HG02610 (cell line): ENCODE measurements around the gene ECHDC1.
"Not testable (repeated sequence)": the region's sequence is repeated elsewhere in the genome, so short reads cannot be mapped to it uniquely, and the experiment has no call there.

Source experiments
- ATAC-seq: cut with Tn5 transposase; IDR thresholded peaks from one replicate; pipeline ENCODE4 v1.9.1; 2021; ENCODE audit warnings: mild to moderate bottlenecking, moderate library complexity; ENCODE audit not compliant: unreplicated experiment

Gene ECHDC1

DNA sequence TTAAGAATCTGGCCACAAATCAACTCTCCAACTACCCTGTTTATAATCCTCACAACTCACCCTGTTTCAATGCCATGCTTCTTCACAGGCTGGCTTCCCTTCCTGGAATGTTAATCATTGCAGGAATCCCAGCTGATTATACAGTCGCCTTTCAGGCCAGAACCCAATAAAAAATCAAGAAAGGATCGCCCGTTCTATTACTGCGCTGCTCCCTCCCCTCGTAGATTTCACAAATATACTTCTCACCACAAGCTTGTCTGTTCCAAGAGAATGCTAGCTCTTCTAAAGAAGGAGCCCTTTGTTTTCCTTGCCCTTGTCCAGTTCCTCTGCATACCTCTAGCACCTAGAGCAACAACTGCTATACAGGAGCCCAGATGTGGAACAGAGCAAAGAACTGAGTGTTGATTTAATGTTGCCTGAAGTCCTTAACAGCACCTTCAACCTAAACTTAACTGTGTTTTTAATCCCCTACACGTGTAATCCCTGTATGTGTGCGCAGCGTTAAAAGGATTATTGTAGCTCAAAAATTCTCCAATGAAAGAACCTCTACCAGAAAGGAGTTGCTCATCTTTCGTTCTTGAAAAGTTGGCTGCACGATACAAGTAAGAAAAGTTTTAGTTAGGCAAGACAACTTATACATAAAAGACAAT lies 988 bp downstream of the ECHDC1 start:
- ATAC-seq = no peak

DNA sequence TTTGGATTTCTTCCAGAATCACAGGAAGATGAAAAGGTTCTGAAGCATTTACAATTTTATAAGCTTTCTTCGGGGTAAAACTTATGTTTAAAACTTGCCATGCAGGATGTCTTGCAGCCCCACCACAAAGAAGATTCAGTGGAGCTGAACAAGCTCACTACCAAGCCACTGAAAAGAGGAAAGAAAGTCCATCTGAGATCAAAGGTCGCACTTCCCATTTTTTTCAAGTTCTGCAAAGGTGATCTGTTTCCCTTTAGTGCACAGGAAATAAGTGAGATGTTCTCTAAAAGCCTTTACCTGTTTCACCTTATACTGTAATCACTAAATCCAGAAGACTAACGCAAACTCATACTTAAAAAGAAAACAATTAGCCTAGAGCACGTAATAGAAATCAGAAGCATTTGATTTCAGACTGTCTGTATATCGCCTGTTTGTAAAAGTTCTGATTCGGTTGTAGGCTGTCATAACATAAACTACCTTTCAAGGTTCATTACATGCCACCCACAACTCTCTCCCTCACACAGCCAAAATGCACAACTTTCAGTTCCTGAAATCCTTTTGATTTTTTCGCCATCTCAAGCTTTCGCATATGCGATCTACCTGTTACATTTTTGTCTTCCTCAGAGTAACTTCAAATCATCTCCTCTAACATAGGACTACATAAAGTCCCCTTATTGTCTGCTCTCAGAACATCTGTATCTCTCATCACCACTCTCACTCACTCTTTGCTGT lies 1.8 kb downstream of the ECHDC1 start:
- ATAC-seq = peak; percentile 43

DNA sequence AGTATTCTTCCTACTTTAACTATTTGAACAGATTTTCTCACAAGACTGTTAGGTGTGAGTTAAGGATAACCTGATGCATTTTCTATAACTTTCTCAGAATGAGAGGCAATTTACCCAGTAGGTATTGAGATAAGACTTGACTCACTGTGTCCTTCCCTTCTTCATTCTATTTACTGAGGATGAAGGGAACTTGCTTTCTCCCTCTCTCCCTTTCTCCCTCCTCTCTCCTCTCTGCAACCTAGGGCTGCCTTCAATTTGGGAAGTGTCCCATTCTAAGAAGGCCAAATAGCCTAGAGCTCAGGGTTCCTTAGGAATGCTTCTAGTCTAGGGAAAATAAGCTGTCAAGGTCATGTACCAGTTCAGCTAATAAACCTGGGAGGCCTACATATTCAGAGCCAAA lies 3.2 kb downstream of the ECHDC1 start:
- ATAC-seq = no peak

DNA sequence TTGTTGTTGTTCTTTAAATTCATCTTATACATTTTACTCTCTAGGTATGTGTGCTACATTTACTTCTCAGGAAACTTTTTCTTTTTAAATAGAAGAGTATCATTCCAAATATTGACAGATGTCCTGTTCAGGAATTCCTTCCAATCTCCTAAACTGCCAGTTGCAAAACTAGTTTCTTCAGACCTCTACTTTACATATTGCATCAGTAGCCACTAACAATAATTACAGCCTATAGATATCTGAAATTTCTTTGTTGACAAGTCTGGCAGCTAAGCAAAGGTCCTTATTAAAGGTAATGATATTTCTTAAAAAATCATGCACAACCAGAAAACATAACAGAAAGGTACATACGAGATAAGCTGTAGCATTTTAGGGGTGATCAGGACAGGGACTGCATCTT lies 4.5 kb downstream of the ECHDC1 start:
- no peak for ATAC-seq

DNA sequence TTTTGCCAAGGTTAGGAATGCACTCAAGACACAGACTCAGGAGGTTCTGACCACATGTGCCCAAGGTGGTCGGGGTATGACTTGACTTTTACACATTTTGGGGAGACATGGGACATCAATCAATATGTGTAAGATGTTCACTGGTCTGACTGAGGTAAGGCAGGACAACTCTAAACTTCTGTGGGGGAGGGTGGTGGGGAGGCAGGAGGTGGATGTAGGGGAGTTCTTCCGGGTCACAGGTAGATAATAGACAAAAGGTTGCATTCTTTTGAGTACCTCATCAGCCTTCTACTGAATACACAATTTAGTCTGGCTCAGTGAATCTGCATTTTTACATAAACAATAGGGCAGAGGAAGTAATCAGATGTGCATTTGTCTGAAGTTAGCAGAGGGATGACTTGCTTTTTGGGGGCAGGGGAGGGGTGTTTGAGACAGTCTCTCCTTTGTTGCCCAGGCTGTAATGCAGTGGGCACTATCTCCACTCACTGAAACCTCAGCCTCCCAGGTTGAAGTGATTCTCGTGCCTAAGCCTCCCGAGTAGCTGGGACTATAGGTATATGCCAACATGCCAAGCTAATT lies 10.9 kb downstream of the ECHDC1 start:
- no peak for ATAC-seq

DNA sequence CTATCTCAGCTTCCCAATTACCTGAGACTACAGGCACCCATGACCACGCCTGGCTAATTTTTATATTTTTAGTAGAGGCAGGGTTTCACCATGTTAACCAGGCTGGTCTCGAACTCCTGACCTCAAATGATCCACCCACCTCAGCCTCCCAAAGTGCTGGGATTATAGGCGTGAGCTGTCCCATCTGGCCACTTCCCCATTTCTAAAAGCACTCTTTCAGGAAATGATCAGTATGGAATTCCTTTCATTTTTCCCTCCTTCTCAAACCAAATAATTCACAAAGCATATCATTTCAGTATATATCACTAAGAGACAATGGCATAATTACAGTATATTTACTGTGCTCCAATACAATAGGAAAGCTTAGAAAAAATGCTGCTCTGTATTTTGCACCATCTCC lies 12.2 kb downstream of the ECHDC1 start:
- not testable (repeated sequence) for ATAC-seq

DNA sequence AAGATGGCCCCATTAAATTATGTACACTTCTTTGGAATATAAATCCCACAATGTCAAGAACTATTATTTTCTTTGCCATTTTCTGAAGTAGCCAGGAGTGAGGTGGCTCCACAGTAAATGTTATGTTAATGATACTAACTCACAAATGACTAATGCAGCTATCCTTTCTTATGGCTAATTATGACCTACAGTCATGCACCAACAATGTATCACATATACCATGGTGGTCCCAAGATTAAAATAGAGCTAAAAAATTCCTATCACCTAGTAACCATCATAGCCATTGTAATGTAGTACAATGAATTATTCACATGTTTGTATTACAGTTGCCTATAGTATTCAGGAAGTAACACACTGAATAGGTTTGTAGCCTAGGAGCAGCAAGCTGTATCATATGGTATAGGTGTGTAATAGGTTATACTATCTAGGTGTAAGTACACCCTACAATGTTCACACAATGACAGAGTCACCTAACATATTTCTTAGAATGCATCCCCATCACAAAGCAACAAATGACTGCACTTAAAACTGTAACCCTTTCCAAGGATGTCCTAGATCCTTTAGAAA lies 15.3 kb downstream of the ECHDC1 start:
- ATAC-seq = no peak

DNA sequence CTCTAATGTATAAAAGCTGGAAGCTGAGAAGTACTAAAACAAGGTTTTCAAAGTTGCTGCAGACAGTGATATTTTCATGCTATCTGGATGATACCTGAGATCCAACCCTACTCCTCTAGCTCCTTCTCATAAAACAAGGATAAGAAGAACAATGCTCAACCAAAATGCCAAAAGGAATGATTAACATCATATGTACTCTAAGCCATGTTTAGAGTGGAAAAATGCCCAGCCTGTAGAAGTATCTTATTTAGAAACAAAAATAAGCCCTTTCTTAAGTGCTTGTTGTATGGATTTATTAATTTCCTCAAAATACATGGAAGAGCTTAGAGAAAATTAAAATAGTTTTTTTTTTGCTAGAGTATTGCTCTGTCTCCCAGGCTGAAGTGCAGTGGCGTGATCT lies 23.7 kb downstream of the ECHDC1 start:
- ATAC-seq = no peak

DNA sequence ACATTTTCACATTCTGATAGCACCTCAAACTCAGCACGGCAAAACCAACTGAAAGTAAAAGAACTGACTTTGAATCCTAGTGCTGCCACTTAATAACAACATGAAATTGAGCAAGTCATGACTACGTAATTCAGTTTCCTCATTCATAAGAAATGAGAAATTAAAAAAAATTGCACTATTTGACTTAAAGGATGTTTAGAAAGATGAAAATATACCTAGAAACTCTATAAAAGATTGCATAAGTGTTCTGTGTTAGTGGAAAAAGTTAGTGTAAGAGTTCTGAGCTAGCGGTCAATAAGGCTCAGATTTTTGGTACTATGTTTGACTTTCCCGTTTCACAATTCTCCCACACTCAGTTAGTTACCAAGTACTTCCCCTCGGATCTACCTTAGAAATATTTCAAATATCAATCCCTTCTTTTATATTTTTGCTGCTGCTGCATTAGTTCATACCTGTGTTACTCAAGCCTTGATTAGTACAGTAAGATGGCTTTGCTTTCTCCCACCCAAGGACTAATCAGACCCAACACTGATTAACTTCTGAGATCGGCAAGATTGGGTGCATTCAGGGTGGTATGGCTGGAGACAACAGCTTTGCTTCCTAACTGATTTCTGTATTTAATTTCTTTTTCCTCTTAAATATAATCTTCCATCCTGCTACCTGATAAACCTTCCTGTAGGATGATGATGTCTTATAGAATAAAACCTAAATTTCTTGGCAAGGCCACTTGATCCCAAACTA lies 25.9 kb downstream of the ECHDC1 start:
- no peak for ATAC-seq

DNA sequence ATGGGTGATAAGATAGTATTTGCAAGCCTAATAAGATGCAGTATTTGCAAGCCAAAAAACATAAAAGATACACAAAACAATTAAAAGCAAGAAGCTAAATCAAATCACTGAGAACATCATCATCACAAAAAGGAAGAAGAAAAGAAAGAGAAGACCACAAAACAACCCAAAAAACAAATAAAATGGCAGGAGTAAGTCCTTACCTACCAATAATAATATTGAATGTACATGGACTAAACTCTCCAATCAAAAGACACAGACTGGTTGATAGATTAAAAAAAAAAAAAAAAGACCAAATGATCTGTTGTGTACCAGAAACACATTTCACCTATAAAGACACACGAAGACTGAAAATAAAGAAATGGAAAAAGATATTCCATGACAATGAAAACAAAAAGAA lies 37.7 kb downstream of the ECHDC1 start:
- no peak for ATAC-seq

DNA sequence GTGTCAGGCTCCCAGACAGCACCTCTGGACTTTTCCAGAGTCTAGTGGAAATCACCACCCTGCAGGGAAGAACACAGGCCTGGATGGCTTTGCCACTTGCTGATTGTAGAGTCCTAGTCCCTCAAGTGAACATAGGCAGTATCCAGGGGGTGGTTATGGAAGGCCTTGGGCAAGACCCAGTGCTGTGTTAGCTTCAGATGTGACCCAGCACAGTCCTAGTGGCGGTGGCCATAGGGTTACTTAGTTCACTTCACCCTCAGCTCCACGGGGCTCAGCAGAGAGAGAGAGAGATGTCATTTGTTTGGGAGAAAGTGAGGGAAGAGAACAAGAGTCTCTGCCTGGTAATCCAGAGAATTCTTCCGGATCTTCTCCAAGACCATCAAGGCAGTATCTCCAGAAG lies 39.5 kb downstream of the ECHDC1 start:
- no peak for ATAC-seq

DNA sequence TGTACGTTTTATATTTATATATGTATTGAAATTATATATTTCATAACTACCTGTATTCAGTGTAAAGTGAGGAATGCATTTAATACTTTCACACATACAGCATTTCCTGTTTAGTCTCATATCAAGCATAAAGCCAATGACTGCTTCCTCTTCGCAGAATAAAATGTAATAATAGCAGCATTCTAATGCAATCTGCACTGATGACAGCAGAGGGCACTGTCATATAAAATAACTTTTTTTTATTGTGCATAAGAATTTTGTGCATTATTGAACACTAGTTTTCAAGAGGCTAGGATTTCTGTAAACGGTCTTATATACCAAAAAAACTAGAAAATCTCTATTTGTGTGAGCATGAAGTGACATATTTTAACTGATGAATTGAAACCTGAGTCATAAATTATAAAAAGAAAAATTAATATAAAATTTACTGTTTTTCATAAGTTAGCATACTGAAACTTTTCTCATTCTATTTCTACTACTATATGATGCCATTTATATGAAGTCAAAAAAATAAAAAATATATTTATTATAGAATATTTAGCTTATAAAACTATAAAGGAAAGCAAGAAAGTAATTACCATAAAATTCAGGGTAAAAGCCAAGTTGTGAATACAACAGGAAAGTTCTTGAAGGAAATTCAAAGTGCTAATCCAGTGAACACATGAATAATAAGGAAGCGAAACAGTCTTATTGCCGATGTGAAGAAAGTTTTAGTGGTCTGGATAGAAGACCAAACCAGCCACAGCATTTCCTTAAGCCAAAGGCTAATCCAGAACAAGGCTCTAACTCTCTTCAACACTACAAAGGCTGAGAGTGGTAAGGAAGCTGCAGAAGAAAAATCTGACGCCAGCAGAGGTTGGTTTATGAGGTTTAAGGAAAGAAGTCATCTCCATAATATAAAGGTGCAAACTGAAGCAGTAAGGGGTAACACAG lies 40.4 kb downstream of the ECHDC1 start:
- ATAC-seq = peak; percentile 70

DNA sequence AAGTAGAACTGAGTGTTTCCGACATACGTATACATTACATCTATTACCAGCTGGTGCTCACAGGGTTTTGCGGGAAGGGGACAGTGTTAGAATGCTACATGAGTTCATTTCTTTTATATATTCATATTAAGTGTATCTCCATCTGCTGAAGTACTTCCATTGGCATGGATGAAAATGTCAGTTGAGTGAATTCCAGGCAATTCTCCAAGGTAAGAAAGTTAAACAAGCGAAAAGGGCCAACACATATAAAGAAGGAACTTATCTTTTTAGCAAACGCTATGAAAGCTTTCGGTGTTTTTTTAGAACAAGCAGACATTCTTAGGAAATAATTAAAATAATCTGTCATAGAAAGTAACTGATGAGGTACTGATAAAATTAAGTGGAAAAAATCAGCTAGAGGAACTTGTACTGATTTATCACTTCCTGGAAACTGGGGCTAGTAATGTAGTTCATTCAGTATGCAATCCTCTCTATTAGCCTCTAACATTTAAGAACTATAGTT lies 42.2 kb downstream of the ECHDC1 start:
- no peak for ATAC-seq

DNA sequence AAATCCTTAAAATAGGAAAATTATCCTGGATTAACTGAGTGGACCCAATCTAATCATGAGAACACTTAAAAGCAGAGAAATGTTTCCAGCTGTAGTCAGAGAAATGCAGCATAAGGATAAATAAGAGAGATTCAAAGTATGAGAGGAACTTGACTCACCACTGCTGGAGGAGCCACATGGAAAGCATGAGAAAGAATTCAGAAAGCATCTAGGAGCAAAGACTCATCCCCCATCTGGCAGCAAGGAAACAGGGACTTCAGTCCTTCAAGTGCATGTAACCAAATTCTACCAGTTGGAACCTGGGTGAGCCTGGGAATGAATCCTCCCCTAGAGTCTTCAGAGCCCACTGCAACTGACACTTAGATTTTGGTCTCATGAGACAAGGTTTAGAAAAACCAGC lies 43.0 kb downstream of the ECHDC1 start:
- no peak for ATAC-seq

DNA sequence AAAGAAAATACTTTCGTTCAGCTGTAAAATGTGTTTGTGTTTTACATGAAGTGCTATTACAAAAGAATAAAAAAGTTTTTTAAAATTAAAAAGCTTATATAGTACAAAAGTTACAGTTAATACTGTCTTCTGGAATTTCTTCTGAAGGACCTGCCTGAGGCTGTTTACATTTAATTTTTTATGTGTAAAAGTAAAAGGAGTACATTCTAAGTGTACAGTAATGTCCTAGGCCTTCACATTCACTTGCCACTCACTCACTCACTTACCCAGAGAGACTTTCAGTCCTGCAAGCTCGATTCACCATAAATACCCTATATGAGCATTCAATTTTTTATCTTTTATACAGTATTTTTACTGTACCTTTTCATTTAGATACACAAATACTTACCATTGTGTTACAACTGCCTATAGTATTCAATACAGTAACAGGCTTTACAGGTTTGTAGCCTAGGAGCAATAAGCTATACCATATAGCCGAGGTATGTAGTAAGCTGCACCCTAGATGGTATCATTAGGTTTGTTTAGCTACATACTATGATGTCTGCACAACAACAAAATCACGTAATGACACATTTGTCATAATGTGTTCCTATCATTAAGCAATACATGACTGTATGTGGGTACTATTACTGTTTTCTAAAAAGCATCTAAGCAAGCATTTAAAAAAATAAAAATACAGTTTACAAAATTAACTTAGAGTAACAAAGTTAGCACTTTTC lies 43.7 kb downstream of the ECHDC1 start:
- no peak for ATAC-seq

DNA sequence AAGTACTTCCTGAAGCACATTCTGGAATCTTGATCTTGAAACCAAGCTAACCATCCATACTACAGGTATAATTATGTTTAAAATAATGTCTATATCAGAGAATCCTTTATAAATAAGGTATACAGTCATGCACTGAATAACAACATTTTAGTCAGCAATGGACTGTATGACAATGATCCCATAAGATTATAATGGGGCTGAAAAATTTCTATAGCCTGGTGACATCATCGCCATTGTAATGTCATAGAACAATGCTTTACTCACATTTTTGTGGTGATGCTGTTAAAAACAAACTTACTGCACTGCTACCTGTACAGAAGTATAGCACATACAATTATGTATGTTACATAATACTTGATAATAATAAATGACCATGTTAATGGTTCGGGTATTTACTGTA lies 44.9 kb downstream of the ECHDC1 start:
- ATAC-seq = no peak

DNA sequence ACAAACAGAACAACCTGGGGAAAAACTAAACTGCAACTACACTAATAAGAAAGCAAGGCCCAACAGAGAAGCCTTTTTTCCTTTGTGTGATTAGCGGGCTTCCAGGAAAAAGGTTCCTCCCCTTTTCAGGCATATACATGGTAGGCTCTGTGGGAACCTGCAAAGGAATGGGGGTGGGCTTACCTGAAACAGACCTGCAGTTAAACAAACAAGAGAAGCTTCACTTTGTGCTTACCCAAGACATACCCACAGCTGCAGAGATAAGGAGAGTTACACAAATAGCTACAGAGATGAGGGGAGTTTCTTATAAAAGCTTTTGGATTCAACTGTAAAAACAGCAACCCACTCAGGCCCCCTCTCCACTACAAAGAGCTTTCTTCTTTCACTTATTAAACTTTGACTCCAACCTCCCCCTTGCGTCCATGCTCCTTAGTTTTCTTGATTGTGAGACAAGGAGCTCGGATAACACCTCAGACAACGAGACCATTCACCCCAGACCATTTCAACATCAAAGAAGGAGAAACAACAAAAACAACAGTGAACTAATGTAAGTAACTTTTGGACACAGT lies 45.8 kb downstream of the ECHDC1 start:
- no peak for ATAC-seq

DNA sequence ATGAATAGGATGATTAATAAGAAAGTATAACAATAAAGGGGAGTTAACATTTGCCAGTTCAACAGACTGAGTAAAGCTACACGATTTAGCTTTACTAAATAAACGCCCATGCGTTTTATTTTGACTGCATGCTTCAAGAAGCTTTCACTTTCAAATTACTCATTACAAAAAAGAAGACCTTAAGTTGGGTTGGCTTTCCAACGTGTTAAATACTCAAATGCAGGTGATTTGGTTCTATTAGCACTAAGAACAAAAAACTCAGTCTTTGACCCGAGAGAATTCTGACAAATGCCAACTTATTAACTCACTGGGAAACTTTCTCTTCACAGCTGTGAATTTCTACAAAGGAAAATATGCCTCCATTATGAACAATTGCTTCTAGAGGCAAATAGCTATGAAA lies 51.9 kb downstream of the ECHDC1 start:
- ATAC-seq = peak; percentile 84
